ENCODE results near the gene AKT1.

AKT1 gene

DNA sequence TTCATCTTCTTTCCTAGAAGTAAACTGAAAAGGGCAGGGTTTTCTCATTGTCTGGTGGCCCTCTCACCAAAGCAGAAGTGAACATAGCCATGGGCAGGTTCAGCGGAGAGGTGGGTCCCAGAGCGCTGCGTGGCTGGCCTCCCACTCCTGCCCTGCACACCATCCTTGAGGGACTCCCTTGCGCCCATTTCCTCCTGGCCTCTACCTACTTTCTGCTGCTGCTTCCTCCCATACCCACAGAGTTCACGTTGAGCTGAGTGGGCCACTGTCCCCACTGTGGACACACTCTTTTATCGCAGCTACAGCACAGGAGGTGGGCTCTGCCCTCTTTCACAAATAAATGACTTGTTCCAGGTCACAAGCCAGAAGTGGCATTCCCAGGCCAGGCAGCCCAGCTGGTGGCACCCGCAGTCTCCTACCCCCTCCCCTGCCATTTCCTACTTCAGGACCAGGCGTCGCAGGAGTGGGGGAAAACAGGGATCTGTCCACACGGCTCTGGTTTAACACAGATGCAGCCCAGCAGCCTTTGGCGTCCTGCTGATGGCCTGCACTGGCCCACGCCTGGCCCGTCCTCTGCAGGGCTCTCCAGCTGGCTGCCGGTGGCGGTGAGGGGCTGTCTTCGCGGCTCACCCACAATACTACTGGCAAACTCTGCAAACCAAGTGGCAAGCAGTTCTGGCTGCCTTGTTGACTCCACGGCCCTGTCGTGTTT lies 37.7 kb downstream of the AKT1 start:
- TF ChIP-seq, protein P1, sequence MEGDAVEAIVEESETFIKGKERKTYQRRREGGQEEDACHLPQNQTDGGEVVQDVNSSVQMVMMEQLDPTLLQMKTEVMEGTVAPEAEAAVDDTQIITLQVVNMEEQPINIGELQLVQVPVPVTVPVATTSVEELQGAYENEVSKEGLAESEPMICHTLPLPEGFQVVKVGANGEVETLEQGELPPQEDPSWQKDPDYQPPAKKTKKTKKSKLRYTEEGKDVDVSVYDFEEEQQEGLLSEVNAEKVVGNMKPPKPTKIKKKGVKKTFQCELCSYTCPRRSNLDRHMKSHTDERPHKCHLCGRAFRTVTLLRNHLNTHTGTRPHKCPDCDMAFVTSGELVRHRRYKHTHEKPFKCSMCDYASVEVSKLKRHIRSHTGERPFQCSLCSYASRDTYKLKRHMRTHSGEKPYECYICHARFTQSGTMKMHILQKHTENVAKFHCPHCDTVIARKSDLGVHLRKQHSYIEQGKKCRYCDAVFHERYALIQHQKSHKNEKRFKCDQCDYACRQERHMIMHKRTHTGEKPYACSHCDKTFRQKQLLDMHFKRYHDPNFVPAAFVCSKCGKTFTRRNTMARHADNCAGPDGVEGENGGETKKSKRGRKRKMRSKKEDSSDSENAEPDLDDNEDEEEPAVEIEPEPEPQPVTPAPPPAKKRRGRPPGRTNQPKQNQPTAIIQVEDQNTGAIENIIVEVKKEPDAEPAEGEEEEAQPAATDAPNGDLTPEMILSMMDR (IDR thresholded peaks at IDR 0.05; ENCODE audit: insufficient read depth, missing control alignments): no peak
- DNase-seq (ENCODE audit: insufficient read length, low spot score): no peak
- no peak for FAIRE-seq

DNA sequence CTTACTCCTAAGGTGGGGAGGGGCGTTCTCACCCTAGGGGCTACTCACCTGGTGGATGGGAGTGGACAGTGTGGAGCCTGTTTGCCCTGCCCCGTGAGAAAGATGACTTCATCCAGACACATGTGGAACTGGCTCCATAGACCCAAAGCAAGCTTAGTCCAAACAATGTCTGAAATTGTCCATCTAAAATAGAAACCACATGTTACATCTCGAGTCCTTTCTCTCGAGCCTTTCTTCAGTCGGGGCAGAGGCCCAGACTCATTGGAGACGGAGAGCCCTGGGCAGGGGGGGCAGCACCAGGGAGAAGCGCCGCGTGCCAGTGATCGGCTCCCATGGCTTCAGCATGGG lies 38.3 kb downstream of the AKT1 start:
- TF ChIP-seq, protein P1 (IDR thresholded peaks at IDR 0.05; ENCODE audit: insufficient read depth, missing control alignments): no peak
- DNase-seq (ENCODE audit: insufficient read length, low spot score): no peak
- no peak for FAIRE-seq

DNA sequence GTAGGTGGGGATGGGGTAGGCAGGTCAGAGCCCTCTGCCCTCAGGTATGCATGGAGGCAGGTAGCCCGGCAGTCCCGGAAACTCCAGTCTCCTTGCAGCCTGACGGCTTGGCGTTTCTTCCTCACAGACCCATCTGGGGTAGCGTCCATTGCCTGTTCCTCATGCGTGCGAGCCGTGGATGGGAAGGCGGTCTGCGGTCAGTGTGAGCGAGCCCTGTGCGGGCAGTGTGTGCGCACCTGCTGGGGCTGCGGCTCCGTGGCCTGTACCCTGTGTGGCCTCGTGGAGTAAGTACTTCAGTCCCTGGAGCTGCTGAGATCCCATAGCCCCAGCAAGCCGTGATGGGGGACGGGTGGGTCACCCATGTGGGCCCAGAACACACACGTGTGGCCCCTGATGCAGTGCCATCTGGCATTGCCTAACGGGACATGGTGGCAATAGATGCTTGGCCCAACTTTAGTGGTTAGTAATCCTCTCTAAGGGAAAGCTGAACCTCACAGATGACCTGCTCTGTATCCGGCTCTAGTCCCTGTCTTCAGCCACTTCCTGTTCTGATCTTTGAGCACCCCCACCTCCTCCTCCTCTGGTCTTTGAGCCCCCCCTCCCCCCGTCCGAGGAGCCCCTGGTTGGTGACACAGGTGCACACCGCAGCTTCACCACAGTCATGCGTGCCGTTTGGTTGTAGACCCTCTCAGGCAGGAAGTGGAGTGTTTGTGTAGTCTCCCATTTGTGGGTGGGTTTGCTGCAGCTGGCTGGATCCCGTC lies 38.9 kb downstream of the AKT1 start:
- FAIRE-seq: no peak
- DNase-seq (ENCODE audit: insufficient read length, low spot score): no peak
- TF ChIP-seq, protein P1 (IDR thresholded peaks at IDR 0.05; ENCODE audit: insufficient read depth, missing control alignments): no peak

DNA sequence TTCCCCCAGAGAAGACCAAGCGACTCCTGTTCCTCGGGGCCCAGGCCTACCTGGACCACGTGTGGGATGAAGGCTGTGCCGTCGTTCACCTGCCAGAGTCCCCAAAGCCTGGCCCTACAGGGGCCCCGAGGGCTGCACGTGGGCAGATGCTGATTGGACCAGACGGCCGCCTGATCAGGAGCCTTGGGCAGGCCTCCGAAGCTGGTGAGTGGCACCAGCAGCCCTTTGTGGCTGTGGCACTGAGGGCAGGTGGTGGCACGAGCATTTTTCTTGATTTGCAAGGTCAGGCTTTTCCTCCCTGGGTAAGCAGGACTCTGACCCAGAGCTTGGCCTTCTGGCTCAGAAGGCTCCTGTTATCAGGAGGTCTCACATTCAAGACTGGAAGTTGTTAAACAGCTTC lies 39.9 kb downstream of the AKT1 start:
- DNase-seq (ENCODE audit: insufficient read length, low spot score): no peak
- no peak for FAIRE-seq
- TF ChIP-seq, protein P1 (IDR thresholded peaks at IDR 0.05; ENCODE audit: insufficient read depth, missing control alignments): no peak

DNA sequence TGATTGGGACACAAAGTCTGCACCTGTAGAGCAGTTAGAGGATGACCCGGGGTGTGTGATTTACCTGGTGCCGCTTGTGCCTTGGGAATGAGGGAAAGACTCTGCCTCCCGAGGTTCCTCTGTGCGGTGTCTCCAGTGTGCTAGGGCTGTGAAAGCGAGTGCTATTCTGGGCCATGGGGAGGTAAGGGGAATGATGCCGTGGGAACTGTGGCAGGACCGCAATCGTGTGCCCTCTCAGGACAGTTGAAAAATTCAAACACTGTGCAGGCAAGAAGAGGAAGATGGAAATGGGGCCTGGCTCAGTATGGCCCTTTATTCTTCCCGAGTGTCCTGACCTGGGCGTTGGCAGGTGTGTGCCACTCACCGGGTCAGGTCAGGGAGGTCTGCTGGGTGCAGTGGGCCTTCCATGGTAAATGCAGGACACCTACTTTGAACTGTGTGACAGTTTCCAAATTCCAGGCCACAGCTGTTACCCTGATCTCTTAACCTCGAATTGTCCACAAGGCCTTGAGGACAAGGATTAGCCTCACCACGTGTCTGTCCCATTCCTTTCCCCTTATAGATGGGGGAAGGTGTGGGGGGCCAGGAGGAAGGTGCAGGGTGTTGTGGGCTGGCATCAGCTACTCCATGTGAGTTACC lies 41.2 kb downstream of the AKT1 start:
- TF ChIP-seq, protein P1 (IDR thresholded peaks at IDR 0.05; ENCODE audit: insufficient read depth, missing control alignments): no peak
- no peak for DNase-seq (ENCODE audit: insufficient read length, low spot score)
- no peak for FAIRE-seq

DNA sequence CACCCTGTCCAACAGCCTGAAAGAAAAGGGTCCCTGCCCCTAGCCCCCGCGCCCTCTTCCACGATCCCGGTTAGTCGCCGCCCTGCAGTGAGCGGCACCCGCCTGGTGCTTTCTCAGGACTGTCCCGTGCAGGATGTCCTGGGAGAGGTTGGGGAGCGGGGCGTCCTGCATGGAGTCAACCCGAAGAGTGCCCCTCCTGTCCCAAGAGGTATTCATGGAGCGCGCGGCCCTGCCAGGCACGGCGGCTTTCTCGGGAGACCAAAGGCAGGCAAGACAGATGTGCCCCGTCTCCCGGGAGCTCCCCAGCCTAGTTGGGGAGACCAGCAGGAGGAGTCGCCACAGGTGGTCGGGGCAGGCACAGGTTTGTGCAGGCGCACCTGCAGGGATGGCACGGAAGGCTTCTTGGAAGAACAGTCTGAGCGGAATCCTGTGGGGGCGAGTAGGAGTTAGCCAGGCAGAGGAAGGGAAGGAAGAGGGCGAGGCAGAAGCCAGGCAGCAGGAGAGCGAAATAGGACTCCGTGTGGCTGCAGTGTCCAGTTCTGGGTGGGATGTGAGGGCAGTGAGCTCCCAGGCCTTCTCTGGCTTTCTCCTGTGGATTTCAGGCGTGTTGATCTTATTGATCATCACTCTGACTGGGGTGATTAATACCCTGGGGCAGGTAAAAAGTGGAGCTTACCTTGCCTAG lies 41.9 kb downstream of the AKT1 start:
- no peak for DNase-seq (ENCODE audit: insufficient read length, low spot score)
- TF ChIP-seq, protein P1 (IDR thresholded peaks at IDR 0.05; ENCODE audit: insufficient read depth, missing control alignments): no peak
- FAIRE-seq: no peak

Measured in D721Med (cell line).